ENCODE measurements around the gene PHKA2.
A peak's percentile ranks its signal among the peaks of the same experiment; 100 is the strongest.

PHKA2 gene

DNA sequence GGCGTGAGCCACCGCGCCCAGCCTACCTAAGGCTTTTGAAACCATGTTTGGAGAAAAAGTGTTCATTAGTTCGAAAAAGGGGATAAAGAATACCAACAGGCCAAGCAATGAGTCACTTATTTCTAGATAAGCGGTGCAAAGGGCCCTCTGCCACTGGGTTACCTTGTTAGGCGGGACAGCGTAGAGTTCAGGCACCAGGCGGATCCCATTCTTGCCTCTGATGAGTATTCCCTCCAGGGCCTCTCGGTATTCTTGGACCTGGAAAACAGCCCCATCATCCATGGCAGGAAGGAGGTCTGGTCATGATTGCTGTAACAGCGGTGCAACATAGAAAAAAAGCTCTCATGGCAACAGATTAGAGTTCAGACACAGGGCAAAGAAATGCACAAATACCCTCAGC lies 48.0 kb downstream of the PHKA2 start:
- no peaks in the 10 kb centered on the region for H3K27me3 ChIP-seq
- no peak for DNase-seq
- TF ChIP-seq, protein P1, sequence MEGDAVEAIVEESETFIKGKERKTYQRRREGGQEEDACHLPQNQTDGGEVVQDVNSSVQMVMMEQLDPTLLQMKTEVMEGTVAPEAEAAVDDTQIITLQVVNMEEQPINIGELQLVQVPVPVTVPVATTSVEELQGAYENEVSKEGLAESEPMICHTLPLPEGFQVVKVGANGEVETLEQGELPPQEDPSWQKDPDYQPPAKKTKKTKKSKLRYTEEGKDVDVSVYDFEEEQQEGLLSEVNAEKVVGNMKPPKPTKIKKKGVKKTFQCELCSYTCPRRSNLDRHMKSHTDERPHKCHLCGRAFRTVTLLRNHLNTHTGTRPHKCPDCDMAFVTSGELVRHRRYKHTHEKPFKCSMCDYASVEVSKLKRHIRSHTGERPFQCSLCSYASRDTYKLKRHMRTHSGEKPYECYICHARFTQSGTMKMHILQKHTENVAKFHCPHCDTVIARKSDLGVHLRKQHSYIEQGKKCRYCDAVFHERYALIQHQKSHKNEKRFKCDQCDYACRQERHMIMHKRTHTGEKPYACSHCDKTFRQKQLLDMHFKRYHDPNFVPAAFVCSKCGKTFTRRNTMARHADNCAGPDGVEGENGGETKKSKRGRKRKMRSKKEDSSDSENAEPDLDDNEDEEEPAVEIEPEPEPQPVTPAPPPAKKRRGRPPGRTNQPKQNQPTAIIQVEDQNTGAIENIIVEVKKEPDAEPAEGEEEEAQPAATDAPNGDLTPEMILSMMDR (IDR thresholded peaks at IDR 0.05; ENCODE audit: low read depth, low read length), result no peak
- H3K36me3 ChIP-seq, result no peaks in the 10 kb centered on the region
- no peak overlapping the region for H3K4me3 ChIP-seq (ENCODE audit: low read depth, low read length)
- no peaks in the 10 kb centered on the region for H3K9me3 ChIP-seq
- no peaks in the 10 kb centered on the region for H3K4me1 ChIP-seq

DNA sequence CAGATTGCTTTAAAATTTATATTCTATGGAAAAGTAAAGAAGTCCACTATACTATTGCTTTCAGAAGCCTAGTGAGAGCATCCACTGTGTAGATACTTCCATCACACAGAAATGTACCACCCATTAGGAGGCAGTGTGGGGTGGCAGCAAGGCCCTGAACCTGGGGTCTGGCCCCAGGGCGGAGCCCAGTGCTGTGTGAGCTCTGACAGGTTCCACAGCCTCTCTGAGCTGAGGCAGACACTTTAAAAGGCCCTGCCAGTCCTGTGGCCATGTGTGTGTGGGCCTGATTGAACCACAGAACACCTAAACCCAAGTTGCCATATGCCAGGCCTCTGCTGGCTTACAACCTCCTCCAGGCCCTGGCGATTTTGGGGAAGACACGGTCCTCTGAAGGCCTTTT lies 49.2 kb downstream of the PHKA2 start:
- Histone ChIP-seq H3K9me3 (no peaks in the 10 kb centered on the region), H3K27me3 (no peaks in the 10 kb centered on the region), H3K4me1 (no peaks in the 10 kb centered on the region), H3K4me3 (ENCODE audit: low read depth, low read length) (no peak overlapping the region), H3K36me3 (no peaks in the 10 kb centered on the region)
- no peak for DNase-seq
- TF ChIP-seq, protein P1 (IDR thresholded peaks at IDR 0.05; ENCODE audit: low read depth, low read length), result no peak

DNA sequence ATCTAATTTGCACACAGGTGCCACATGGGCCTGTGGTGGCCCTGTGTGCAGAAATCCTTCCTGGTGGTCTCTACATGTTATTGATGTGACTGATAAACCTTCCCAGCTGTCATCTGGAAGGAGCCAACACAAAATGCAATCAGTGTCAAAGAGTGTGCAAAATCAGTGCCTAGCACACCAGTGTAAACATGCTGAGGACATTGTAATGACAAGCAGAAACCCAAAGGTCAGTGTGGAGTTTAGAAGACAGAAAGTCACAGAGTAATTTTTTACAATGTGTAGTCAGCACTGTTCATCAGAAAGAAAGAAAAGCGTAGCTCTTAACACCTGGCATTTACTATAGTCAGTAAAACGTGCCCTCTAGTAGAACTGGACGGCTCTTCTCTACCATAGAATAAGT lies 50.3 kb downstream of the PHKA2 start:
- Histone ChIP-seq H3K4me3 (ENCODE audit: low read depth, low read length) (no peak overlapping the region), H3K27me3 (no peaks in the 10 kb centered on the region), H3K4me1 (no peaks in the 10 kb centered on the region), H3K9me3 (no peaks in the 10 kb centered on the region), H3K36me3 (no peaks in the 10 kb centered on the region)
- TF ChIP-seq, protein P1 (IDR thresholded peaks at IDR 0.05; ENCODE audit: low read depth, low read length), result no peak
- no peak for DNase-seq

DNA sequence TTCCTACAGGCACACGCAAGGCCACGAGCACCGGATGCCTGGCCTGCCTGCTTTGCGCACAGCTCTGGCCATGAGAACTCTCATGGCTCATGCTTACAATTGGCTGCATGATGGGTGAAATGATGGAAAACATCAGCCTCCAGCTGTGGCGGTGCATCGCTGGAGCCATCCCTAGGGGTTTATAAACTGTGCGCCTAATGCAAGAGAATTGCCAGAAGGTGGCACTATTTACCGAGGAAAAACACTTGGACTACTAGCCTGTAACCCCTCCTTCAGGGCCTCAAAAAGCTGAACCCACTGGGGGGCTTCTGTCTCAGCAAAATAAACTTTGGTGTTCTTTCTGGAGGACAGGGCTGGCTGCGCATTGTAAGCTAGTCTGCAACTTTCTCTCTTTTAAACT lies 51.9 kb downstream of the PHKA2 start:
- TF ChIP-seq, protein P1 (IDR thresholded peaks at IDR 0.05; ENCODE audit: low read depth, low read length), result peak; percentile 58
- peak; percentile 45 for DNase-seq
- Histone ChIP-seq H3K27me3 (no peaks in the 10 kb centered on the region), H3K9me3 (no peaks in the 10 kb centered on the region), H3K4me3 (ENCODE audit: low read depth, low read length) (no peak overlapping the region), H3K36me3 (no peaks in the 10 kb centered on the region), H3K4me1 (no peaks in the 10 kb centered on the region)

DNA sequence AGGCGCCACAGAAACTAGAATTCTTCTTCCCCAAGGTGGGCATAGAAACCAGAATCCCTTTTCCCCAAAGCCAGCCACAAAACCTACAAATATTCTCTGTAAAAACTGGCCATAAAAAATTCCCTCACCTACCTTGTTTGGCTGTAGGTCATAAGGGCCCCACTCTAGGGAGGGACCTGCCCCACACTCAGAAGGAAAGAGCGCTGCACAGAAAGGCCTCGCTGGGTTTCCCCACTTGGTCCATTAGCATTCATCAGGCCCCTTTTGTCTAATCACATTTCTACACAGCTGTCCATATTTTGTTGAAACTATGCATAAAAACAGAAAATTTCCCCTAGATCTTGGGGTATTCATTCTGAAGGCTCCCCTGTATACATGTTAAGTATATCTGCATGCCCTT lies 54.1 kb downstream of the PHKA2 start:
- no peaks in the 10 kb centered on the region for H3K36me3 ChIP-seq
- H3K9me3 ChIP-seq, result no peaks in the 10 kb centered on the region
- H3K4me1 ChIP-seq, result no peaks in the 10 kb centered on the region
- no peak for DNase-seq
- no peaks in the 10 kb centered on the region for H3K27me3 ChIP-seq
- TF ChIP-seq, protein P1 (IDR thresholded peaks at IDR 0.05; ENCODE audit: low read depth, low read length), result no peak
- H3K4me3 ChIP-seq (ENCODE audit: low read depth, low read length), result no peak overlapping the region

DNA sequence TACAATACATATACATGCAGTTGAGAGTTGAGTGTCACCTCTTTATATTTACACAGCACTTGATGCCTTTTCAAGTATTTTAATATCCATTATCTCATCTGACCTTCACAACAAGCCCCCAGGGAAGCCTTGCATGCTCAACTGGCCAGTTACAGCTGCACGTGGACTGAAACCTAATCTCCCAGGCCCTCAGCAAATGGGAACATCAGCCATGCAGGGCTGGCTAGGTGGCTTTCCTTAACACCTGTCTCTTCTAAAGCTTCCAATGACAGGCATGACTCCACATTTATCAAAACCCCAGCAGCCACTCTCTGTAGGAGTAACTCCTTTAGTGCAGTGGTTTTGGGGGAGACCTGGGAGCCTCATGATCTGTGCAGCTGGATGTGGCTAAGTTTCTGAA lies 56.4 kb downstream of the PHKA2 start:
- Histone ChIP-seq H3K4me1 (no peaks in the 10 kb centered on the region), H3K27me3 (no peaks in the 10 kb centered on the region), H3K36me3 (no peaks in the 10 kb centered on the region), H3K9me3 (no peaks in the 10 kb centered on the region), H3K4me3 (ENCODE audit: low read depth, low read length) (no peak overlapping the region)
- no peak for DNase-seq
- TF ChIP-seq, protein P1 (IDR thresholded peaks at IDR 0.05; ENCODE audit: low read depth, low read length), result no peak

All from BE2C (cell line).